Urothelium cell line (cell line): ENCODE results near the gene ADAMTS9.

Experiments used
- DNase-seq: peaks from one replicate; pipeline ENCODE4 v3.0.0; 2011; ENCODE audit warnings: low spot score, mixed read lengths
- FAIRE-seq: peaks from 2 replicates; lab custom pipeline; 2011; peaks lifted over from hg19 to GRCh38; lab: Jason Lieb, UNC

The ADAMTS9 gene

GRCh38 chr3:64625381-64625780, 62.4 kb downstream of the ADAMTS9 start:
- no peak for DNase-seq
- no peak for FAIRE-seq

- no peak for FAIRE-seq
- DNase-seq: no peak
These were observed 64.7 kb downstream of the ADAMTS9 start for GRCh38 chr3:64623125-64623524.

- FAIRE-seq (no peak), DNase-seq (no peak)
These were observed 65.9 kb downstream of the ADAMTS9 start for GRCh38 chr3:64621726-64622395.

DNA sequence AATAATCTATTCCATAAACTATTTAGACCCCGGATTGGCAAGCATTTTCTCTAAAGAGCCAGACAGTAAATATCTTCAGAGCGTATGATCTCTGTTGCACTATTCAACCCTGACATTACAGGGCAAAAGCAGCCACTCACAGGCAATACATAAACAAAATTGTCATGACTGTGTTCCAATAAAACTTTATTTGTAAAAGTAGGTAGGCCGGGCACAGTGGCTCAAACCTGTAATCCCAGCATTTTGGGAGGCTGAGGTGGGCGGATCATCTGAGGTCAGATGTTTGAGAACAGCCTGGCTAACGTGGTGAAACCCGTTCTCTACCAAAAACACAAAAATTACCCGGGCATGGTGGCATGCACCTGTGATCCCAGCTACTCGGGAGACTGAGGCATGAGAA, 66.5 kb downstream of the ADAMTS9 start:
- FAIRE-seq (no peak), DNase-seq (no peak)

- DNase-seq: no peak
- FAIRE-seq: no peak
These were observed 67.8 kb downstream of the ADAMTS9 start for GRCh38 chr3:64620020-64620419.

GRCh38 chr3:64619216-64619615, 68.6 kb downstream of the ADAMTS9 start:
- DNase-seq (no peak), FAIRE-seq (no peak)

DNA sequence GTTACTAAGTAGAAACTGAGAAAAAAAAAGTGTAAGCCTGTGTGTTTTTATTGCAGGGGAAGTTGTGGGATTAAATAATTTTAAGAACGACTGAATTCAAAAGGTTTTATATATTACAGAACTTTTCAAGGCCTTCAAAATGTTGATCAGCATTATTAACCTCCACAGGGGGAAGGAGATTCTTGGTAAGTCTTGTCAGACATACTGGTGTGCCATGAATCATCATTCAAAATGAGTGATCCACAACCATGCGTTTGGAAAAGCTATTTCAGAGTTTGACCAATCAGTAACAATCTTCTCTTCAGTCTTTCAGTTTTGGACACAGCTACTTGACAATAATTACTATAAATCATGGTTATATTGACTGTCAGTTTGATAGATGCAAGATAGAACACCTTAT, 70.2 kb downstream of the ADAMTS9 start:
- FAIRE-seq: no peak

DNA sequence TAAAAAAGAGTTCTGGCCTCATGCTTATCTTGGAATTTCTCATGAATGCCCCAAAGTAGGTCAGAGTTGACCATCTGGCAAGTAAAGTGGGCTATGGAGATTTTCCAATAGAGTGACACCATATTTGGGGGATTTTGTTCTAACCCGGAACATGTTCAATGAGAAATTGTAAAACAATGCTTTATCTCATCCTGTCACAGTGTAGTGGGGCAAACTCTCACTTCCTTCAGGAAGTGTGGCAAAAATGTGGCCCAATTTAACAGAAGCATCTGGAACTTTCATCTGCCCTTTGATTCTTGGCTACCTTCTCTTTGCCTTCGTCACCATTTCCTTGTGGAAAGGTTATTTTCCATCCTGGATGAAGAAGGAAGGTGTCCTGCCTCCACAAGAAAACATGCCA, 70.8 kb downstream of the ADAMTS9 start:
- DNase-seq (no peak), FAIRE-seq (no peak)

More for the DNA sequence above, 70.2 kb downstream of the ADAMTS9 start:
- no peak for DNase-seq

DNA sequence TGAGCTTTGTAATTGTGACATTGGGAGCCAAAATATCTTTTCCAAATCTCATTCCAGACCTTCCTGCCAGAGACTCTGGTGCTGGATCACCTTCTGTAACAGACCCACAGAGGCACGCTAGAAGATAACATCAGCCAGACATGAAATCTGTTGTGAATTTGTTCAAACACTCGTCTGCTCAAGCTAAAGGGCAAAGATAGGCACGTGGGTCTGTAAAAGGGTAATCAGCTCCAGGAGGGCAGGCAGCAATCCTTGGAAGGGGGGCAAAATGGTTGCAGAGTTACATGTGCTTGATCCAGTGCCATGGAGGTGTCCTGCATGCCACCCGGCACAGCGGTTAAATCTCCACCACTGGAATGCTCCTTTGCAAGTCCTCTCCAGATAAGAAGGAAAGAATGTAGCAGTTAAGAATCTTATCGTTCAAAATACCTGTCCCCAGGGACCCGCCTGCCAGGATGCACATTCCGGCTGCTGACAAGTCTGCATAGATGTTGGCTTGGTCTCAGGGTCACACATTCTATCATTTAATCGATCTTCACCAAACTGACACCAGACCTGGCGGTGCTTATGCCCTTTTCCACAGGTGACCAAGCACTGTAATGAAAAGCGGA, 74.8 kb downstream of the ADAMTS9 start:
- DNase-seq (no peak), FAIRE-seq (no peak)

- no peak for DNase-seq
- FAIRE-seq: no peak
These were observed 75.5 kb downstream of the ADAMTS9 start for GRCh38 chr3:64612082-64612860.

DNA sequence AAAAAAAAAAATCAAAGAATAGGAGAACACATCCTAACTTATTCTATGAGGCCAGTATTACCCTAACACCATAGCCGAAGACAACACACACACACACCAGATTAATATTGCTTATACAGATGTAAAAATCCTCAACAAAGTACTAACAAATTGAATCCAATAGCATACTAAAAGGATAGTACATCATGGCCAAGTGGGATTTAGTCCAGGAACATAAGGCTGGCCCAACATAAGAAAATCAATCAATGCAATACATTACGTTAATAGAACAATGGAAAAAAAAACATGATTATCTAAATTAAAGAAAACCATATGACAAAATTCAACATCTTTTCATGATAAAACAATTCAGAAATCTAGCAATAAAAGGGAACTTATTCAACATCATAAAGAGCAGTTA, 79.1 kb downstream of the ADAMTS9 start:
- DNase-seq (no peak), FAIRE-seq (no peak)

DNA sequence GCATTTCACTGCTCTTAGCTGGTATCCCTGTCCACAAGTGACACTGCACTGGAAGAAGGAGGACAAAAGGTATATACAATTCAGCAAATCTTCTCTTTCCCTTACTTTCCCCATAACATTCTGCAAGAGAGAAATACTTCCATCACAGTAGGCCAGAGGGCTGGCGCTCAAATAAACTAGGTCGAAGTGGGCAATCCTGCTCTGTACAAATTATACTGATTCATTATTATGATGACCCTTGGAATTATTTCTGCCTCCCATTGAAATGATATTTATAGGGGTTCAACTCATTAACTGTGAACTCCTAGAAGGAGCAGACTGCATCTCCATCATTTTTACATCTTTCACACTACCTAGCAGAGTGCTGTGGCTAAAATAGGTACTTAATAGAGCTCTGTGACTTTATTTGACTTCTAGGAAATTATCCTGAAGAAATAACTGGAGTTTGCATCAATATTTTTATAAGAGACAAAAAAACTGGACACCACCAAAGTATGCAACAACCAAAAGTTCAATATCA, 80.7 kb downstream of the ADAMTS9 start:
- no peak for DNase-seq
- no peak for FAIRE-seq

GRCh38 chr3:64604313-64604712, 83.5 kb downstream of the ADAMTS9 start:
- FAIRE-seq (no peak), DNase-seq (no peak)

DNA sequence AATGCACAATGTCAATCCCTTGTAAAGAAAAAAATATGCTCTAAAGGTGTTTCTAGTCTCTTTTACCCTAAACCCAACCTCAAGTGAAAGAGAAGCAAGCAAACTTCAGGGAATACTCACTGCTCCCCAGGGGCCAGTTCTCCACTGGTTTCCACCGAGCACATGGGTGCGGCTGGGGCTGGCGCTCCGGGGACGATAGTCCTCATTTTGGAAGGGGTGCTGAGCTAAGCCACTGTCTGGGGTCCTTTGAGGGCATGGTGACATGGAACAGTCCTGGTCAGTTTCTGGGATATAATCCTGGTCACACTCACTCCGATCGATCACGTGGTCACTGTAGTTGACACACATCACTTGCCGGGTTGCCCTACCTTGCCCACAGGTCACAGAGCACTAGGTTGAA, 86.0 kb downstream of the ADAMTS9 start:
- no peak for DNase-seq
- no peak for FAIRE-seq

- FAIRE-seq: no peak
These were observed 87.4 kb downstream of the ADAMTS9 start for GRCh38 chr3:64600246-64600950.

GRCh38 chr3:64599651-64600050, 88.1 kb downstream of the ADAMTS9 start:
- no peak for DNase-seq
- no peak for FAIRE-seq

More at GRCh38 chr3:64600246-64600950, 87.4 kb downstream of the ADAMTS9 start:
- DNase-seq: no peak

DNA sequence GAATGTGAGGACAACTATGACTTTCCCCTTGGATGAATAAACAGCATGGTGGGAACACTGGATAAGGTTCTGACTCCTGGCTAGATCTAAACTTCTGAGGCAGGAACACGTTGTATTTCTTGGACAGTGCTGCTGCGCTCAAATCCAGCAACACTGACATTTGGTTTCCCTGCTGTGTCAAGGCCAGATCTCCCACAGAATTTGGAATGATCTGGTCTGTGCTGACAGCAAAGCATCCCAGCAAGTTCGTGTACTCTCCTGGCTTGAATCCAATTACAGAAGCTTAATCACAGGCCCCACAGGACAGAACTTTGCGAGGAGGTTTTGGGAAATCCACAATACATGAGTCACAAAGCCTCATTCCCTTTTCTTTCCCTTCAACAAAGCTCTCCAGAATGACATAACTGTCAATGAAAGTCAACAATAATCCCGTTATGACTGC, 92.5 kb downstream of the ADAMTS9 start:
- peak; percentile 41 for DNase-seq

GRCh38 chr3:64594134-64594533, 93.7 kb downstream of the ADAMTS9 start:
- no peak for FAIRE-seq
- DNase-seq: no peak

More for the DNA sequence above, 92.5 kb downstream of the ADAMTS9 start:
- FAIRE-seq: peak; percentile 27

DNA sequence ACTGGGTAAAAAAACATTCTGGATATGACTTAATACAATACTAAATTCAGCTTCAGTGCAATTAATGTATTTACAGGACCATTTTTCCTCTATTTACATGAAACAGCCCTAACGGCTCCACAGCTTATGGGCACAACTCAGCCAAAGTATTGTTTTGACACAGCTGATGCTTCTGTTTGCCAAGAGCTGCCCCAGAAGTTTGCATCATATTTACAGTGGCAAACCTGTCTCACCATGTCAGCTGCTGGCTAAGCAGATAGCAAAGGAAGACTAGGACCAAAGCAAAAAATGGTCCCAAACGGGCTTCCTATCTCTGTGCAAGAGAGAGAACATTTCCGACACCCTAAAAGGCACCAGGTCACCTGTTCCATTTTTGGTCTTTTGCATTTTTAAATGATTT, 94.5 kb downstream of the ADAMTS9 start:
- no peak for FAIRE-seq

GRCh38 chr3:64591615-64592014, 96.2 kb downstream of the ADAMTS9 start:
- no peak for FAIRE-seq
- no peak for DNase-seq

More for the DNA sequence above, 94.5 kb downstream of the ADAMTS9 start:
- no peak for DNase-seq

DNA sequence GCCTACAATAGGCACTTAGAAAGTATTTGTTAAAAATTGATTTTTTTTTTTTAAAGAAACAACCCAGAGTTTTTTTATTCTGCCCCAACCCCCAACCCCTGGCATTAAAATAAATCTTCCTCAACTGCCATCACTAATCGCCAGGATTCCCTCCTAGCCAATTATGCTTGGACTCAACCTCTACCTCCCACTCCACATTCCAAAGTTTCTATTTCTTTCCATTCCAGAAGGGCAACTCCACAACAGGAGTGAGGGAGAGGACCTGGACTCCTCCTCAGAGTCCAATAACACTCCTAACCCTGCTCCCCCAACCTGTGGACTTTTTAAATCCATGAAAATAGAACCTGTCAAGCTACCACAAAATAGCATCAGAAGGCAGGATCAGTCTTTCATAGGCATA, 99.4 kb downstream of the ADAMTS9 start:
- DNase-seq (no peak), FAIRE-seq (no peak)
